Effector memory CD8-positive, alpha-beta T cell (primary cell): Measurements from ENCODE around the gene GUCY1B1.

Experiments
- ATAC-seq: fragments of 150-1000 bp; cut with Tn5 transposase; replicated peaks from 2 replicates; pipeline ENCODE4 v1.10.0; 2021; ENCODE audit warnings: mild to moderate bottlenecking, moderate library complexity
- DNase-seq, 3 experiments: peaks; one replicate each; pipeline ENCODE4 v3.0.0; 2021
- H3K27ac Mint-ChIP-seq, 2 donors: one replicate each; pipeline ENCODE4 v1.8.0; 2022; ENCODE audit warnings: mild to moderate bottlenecking in 2 of 2, mixed read lengths in 2 of 2, moderate library complexity in 2 of 2
- H3K27me3 Mint-ChIP-seq, 2 donors: one replicate each; pipeline ENCODE4 v1.8.0; 2022; ENCODE audit warnings: mixed read lengths in 2 of 2
- H3K36me3 Mint-ChIP-seq: one replicate; pipeline ENCODE4 v1.8.0; 2022; ENCODE audit warnings: mild to moderate bottlenecking, moderate library complexity, mixed read lengths; ENCODE audit not compliant: insufficient read depth
- H3K4me1 Mint-ChIP-seq, 2 donors: one replicate each; pipeline ENCODE4 v1.8.0; 2022; ENCODE audit warnings: low read depth in 2 of 2, mixed read lengths in 2 of 2
- H3K4me3 Mint-ChIP-seq, 2 donors: one replicate each; pipeline ENCODE4 v1.8.0; 2022; ENCODE audit warnings: mild to moderate bottlenecking in 2 of 2, mixed read lengths in 2 of 2, moderate library complexity in 2 of 2
- H3K9me3 Mint-ChIP-seq, 2 donors: one replicate each; pipeline ENCODE4 v1.8.0; 2022; ENCODE audit warnings: mixed read lengths in 2 of 2

The GUCY1B1 gene

GRCh38 chr4:155768370-155768769 lies 9.5 kb downstream of the GUCY1B1 start:
- DNase-seq, result no peak
- Mint-ChIP-seq H3K36me3 (no peaks in the 10 kb centered on the region), H3K27ac (no peak overlapping the region), H3K4me3 (no peak overlapping the region), H3K4me1 (no peaks in the 10 kb centered on the region), H3K27me3 (no peaks in the 10 kb centered on the region), H3K9me3 (no peaks in the 10 kb centered on the region)
- ATAC-seq, result no peak

GRCh38 chr4:155769090-155769489 lies 10.3 kb downstream of the GUCY1B1 start:
- Mint-ChIP-seq H3K9me3 (no peaks in the 10 kb centered on the region), H3K36me3 (no peaks in the 10 kb centered on the region), H3K4me3 (no peak overlapping the region), H3K27ac (no peak overlapping the region), H3K27me3 (no peaks in the 10 kb centered on the region), H3K4me1 (no peaks in the 10 kb centered on the region)
- DNase-seq, result no peak
- no peak for ATAC-seq

GRCh38 chr4:155772459-155773195 lies 13.8 kb downstream of the GUCY1B1 start:
- Mint-ChIP-seq H3K27me3 (no peaks in the 10 kb centered on the region), H3K27ac (no peak overlapping the region), H3K4me3 (no peak overlapping the region), H3K36me3 (no peaks in the 10 kb centered on the region), H3K4me1 (no peaks in the 10 kb centered on the region), H3K9me3 (no peaks in the 10 kb centered on the region)
- ATAC-seq, result no peak
- no peak for DNase-seq

- H3K4me1 Mint-ChIP-seq, result no peaks in the 10 kb centered on the region
- ATAC-seq (no peak), DNase-seq (no peak)
- H3K4me3 Mint-ChIP-seq, result no peak overlapping the region
- H3K36me3 Mint-ChIP-seq, result no peaks in the 10 kb centered on the region
- no peaks in the 10 kb centered on the region for H3K27me3 Mint-ChIP-seq
- H3K27ac Mint-ChIP-seq, result no peak overlapping the region
- no peaks in the 10 kb centered on the region for H3K9me3 Mint-ChIP-seq
Measured at GRCh38 chr4:155773196-155773800, 14.5 kb downstream of the GUCY1B1 start.

GRCh38 chr4:155774033-155774432 lies 15.2 kb downstream of the GUCY1B1 start:
- H3K4me3 Mint-ChIP-seq, result no peak overlapping the region
- no peaks in the 10 kb centered on the region for H3K36me3 Mint-ChIP-seq
- H3K9me3 Mint-ChIP-seq, result no peaks in the 10 kb centered on the region
- H3K27ac Mint-ChIP-seq, result no peak overlapping the region
- H3K27me3 Mint-ChIP-seq, result no peaks in the 10 kb centered on the region
- DNase-seq (no peak), ATAC-seq (no peak)
- no peaks in the 10 kb centered on the region for H3K4me1 Mint-ChIP-seq

GRCh38 chr4:155777971-155778735 lies 19.3 kb downstream of the GUCY1B1 start:
- no peaks in the 10 kb centered on the region for H3K27me3 Mint-ChIP-seq
- no peak overlapping the region for H3K27ac Mint-ChIP-seq
- H3K9me3 Mint-ChIP-seq, result no peaks in the 10 kb centered on the region
- H3K4me3 Mint-ChIP-seq, result no peak overlapping the region
- DNase-seq, result no peak
- ATAC-seq, result no peak
- H3K36me3 Mint-ChIP-seq, result no peaks in the 10 kb centered on the region
- no peaks in the 10 kb centered on the region for H3K4me1 Mint-ChIP-seq

GRCh38 chr4:155780775-155781174 lies 22.0 kb downstream of the GUCY1B1 start:
- H3K27me3 Mint-ChIP-seq, result no peaks in the 10 kb centered on the region
- DNase-seq, result no peak
- no peak overlapping the region for H3K27ac Mint-ChIP-seq
- H3K4me1 Mint-ChIP-seq, result no peaks in the 10 kb centered on the region
- no peaks in the 10 kb centered on the region for H3K9me3 Mint-ChIP-seq
- no peak overlapping the region for H3K4me3 Mint-ChIP-seq
- ATAC-seq, result no peak
- H3K36me3 Mint-ChIP-seq, result no peaks in the 10 kb centered on the region

GRCh38 chr4:155781249-155781831 lies 22.5 kb downstream of the GUCY1B1 start:
- DNase-seq (no peak), ATAC-seq (no peak)
- Mint-ChIP-seq H3K27me3 (no peaks in the 10 kb centered on the region), H3K4me1 (no peaks in the 10 kb centered on the region), H3K9me3 (no peaks in the 10 kb centered on the region), H3K4me3 (no peak overlapping the region), H3K36me3 (no peaks in the 10 kb centered on the region), H3K27ac (no peak overlapping the region)

- H3K4me3 Mint-ChIP-seq, result no peak overlapping the region
- ATAC-seq (no peak), DNase-seq (no peak)
Measured at GRCh38 chr4:155784637-155785036, 25.8 kb downstream of the GUCY1B1 start.

GRCh38 chr4:155785828-155786227 lies 27.0 kb downstream of the GUCY1B1 start:
- no peak overlapping the region for H3K4me3 Mint-ChIP-seq
- no peaks in the 10 kb centered on the region for H3K36me3 Mint-ChIP-seq
- no peak for DNase-seq
- ATAC-seq, result no peak
- peaks cover 0 to 3% of the 10 kb centered on the region in 2 donors for H3K4me1 Mint-ChIP-seq
- H3K27ac Mint-ChIP-seq, result no peak overlapping the region
- H3K9me3 Mint-ChIP-seq, result no peaks in the 10 kb centered on the region
- no peaks in the 10 kb centered on the region for H3K27me3 Mint-ChIP-seq

More at GRCh38 chr4:155784637-155785036, 25.8 kb downstream of the GUCY1B1 start:
- H3K9me3 Mint-ChIP-seq, result no peaks in the 10 kb centered on the region
- H3K27ac Mint-ChIP-seq, result no peak overlapping the region
- no peaks in the 10 kb centered on the region for H3K27me3 Mint-ChIP-seq
- H3K4me1 Mint-ChIP-seq, result peaks cover 0 to 3% of the 10 kb centered on the region in 2 donors
- no peaks in the 10 kb centered on the region for H3K36me3 Mint-ChIP-seq

- peaks cover 0 to 3% of the 10 kb centered on the region in 2 donors for H3K4me1 Mint-ChIP-seq
- H3K27me3 Mint-ChIP-seq, result no peaks in the 10 kb centered on the region
- ATAC-seq (peak; percentile 37), DNase-seq (no peak)
- no peak overlapping the region for H3K4me3 Mint-ChIP-seq
- no peaks in the 10 kb centered on the region for H3K36me3 Mint-ChIP-seq
- no peak overlapping the region for H3K27ac Mint-ChIP-seq
- H3K9me3 Mint-ChIP-seq, result no peaks in the 10 kb centered on the region
Measured at GRCh38 chr4:155787113-155787710, 28.4 kb downstream of the GUCY1B1 start.

- H3K27ac Mint-ChIP-seq, result no peak overlapping the region
- no peaks in the 10 kb centered on the region for H3K36me3 Mint-ChIP-seq
- H3K27me3 Mint-ChIP-seq, result no peaks in the 10 kb centered on the region
- H3K9me3 Mint-ChIP-seq, result no peaks in the 10 kb centered on the region
- peaks cover 0 to 3% of the 10 kb centered on the region in 2 donors for H3K4me1 Mint-ChIP-seq
- no peak overlapping the region for H3K4me3 Mint-ChIP-seq
- DNase-seq, result no peak
- no peak for ATAC-seq
Measured at GRCh38 chr4:155789391-155789790, 30.6 kb downstream of the GUCY1B1 start.

- DNase-seq (no peak), ATAC-seq (no peak)
- Mint-ChIP-seq H3K4me3 (no peak overlapping the region), H3K9me3 (no peaks in the 10 kb centered on the region), H3K27ac (no peak overlapping the region), H3K4me1 (peaks cover 0 to 3% of the 10 kb centered on the region in 2 donors), H3K36me3 (no peaks in the 10 kb centered on the region), H3K27me3 (no peaks in the 10 kb centered on the region)
Measured at GRCh38 chr4:155789982-155790381, 31.2 kb downstream of the GUCY1B1 start.
